Posterior cingulate gyrus (tissue), 11 donors: ENCODE data around the gene KITLG.
A peak's percentile ranks its signal among the peaks of the same experiment; 100 is the strongest.
"Not testable (repeated sequence)": the region's sequence is repeated elsewhere in the genome, so short reads cannot be mapped to it uniquely, and the experiment has no call there.

Source experiments
- DNase-seq, 10 donors: peaks; one replicate each; pipeline versions ENCODE4 v3.0.0 to v3.0.0-alpha.2; 2020 to 2021; ENCODE audit warnings: mixed read lengths in 3 of 10
- intact Hi-C: fragments of 100-400 bp; cut with DNase I; formaldehyde crosslinking; loops from one replicate; pipeline ENCODE4 v1.15.1; 2023

KITLG gene

DNA sequence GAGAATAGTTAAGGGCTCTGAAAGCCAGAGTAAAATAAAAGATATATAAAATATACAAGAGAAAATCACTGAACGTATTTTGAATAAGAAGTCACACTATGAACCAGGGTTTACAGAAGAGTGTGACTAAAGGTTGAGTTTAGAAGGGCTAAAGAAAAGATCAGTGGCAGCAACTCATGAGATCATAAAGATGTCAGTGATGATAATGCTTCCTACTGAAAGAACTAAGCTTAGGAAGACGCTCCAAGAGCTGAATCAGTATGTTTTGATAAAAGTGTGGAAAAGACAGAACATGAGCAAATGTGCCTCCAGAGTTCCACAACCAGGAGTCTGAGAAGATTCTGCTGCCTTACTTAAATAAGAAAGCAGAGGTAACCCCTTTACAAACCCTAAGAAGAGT lies 74.6 kb downstream of the KITLG start:
- intact Hi-C loops, result no loop called here

DNA sequence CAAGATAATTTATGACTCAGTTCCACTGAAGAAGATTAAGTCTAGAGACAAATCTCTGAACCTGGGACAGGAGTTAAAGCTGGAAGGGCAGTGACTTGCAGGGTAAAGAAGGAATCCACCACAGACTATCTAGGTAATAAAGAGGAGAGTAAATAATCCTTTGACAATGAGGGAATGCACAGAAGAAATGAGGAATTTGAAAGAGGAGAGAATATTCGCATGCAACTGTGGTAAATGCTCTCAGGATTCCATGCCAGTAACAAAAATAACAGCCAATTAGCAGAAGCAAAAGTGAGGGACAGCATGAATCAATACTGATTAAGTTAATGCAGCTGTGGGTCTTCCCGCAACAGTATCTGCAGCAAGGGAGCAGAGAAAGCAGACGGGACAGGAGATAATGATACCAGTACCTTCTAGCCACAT lies 77.0 kb downstream of the KITLG start:
- intact Hi-C loops, result no loop called here
- DNase-seq, result no peak

More for the DNA sequence above, 74.6 kb downstream of the KITLG start:
- no peak for DNase-seq

DNA sequence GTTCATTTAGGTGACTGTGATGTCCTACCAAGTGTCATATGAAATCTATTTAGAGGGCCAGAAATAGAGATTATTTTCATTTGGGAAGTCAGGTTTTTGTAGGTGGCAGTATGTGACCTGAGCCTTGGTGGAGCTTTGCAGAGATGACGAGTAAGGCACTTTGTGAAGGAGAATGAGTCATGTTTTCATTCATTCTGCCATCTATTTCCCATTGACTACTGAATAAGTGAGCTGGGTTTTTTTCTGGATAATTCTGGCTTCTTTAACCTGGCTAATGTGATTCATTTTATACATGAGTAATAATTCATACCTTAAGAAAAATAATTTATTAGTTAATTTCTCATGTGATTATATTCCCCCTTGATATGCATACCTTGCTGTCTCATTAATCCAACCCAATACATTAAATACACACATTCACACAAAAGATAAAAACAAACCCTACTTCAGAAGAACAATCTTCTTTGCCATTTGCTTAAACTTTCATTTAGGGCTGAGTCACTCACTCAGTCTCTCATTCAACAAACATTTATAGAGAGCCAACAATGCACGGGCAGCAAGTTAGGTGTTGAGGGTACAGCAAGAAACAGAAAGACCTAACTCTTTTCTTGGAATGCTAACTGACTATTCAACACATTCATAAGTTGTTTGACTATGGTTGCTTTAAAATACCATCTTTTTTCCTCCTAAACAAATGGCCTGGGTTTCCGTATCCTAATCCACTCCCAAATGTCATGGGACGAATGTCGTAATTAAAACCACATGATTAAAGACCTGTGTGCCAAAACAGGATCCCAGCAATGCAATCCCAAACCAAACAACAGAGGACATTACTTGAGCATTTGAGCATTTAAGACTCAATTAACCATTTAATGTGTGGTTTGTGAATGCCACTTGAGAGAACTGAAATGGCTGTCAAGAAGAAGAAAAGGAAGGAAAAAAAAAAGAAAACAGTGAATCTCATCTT lies 78.0 kb downstream of the KITLG start:
- no peak for DNase-seq
- intact Hi-C loops, result no loop called here

DNA sequence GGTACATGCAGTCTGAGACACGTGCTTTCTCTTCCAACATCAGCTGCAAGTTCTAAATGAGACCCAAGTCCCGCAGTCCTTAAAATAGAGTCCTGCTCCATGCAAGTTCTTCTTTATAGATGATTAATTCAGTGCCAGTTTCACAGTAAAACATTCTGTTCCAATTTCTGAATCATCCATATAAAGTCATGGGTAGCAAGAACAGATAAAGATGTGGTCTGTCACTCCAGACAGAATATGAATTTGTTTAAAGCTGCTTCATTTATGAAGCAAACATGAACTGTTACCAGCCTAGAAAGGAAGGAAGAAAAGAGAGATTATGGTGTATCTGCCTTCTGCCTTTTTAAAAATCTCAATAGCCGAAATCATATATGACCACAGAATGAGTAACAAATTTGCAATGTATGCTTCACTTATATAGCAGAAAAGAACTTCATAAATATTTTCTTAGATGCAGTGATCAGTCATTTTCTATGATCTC lies 83.3 kb downstream of the KITLG start:
- intact Hi-C loops, result no loop called here
- peak in 1 of 10 donors; percentile 9 for DNase-seq

DNA sequence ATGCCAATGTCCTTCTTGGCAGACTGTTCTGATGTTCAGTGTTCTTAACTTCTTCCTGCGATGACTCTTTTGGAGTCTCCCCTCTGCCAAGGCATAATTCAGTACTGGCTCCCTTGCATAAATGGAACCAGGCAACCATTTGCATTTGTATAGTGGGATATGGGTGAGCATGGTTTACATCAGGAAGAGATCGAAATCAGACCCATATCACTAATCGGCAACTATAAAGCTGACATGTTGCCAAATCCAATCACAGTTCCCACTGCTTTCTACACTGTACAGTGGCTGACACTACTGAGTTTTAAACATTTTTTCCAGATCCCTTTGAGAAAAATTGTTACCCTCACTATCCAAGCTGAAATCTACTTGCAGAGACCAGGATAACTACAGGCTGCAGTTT lies 83.8 kb downstream of the KITLG start:
- no peak for DNase-seq
- intact Hi-C loops, result no loop called here

DNA sequence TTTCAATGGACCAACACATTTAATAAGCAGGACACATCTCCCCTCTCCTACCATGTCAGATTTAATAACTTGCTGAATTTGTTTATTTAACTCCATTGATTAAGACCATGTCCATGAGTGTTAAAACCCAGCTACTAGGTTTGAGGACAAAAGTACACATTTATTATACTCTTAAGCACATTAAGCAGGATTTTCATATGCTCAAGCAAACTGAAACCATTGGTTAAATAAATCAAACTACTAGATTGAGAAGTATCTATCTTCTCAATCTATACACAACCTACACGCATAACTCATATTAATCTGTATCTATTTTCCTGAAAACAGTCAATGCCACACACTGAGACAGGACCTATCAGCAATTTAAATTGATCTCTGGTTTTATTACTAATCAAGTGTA lies 85.2 kb downstream of the KITLG start:
- intact Hi-C loops, result no loop called here
- DNase-seq, result no peak

DNA sequence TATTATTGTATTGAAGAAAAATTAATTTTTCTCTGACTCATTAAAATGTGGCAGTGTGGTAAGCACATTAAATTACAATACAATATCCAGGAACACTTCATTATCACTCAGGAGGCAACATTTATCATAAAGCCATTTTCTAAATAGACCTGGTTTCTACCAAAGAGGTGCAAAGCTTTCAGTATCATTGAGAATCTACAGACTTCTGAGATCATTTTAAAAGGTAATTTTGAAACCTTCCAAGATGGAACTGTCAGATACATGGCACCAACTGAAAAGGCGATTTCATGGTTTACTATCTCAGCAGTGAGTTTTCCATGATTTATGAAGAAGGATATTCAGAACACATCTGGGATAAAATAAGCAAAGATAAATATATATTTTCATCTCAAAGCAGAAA lies 85.8 kb downstream of the KITLG start:
- intact Hi-C loops, result no loop called here
- DNase-seq, result no peak

DNA sequence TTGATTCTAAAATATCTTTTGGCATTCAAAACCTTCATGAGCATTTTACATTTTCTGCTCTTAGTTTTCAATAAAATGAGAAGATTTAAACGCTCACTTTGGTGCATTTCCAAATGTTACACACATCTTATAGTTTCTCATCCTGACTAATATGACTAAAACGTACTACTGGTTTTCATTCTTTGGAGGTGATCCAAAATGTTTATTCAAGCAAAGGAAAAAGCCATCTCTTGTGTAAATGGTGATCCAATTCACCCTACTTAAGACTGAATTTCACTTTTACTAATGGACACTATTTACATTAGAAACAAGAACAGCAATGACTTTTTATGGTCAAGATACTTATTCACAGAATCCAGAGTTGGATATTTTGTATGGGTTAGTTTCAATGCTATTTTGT lies 86.6 kb downstream of the KITLG start:
- intact Hi-C loops, result no loop called here
- DNase-seq, result no peak

DNA sequence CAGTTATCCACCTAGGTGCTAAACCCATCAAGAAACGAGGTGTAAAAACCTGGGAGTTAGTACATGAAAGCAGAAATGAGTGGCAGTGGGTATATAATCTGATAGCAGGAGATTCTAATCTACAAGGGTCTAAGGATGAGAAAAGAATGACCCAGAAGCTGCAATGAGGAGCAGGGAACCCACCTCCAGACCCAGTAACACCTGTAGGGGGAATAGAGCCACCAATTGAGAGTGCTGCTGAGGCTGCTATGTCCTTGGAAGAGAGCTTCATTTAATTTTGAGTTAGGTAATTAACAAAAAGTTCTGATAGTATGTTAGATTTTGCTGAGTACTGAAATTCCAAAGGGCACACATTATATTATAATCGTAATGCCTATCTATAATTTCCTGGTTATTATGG lies 89.8 kb downstream of the KITLG start:
- intact Hi-C loops, result no loop called here
- no peak for DNase-seq

DNA sequence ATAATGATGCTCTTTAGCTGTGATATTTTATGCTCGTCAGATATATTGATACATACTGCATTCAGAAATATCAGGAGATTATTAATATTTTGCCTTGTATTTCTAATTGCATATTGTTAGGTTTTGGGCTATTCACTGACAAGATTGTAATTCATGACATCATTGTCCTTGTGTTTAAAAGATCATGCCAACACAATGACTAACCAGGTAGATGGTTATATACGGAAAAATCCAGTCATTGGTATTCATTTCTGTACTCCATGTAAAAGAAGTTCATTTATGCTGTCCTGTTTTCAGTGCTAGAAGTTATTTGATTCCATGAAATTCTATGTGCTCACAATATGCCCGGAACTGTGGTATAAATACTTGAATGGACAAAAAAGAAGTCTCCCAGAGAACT lies 107.5 kb downstream of the KITLG start:
- intact Hi-C loops, result no loop called here
- no peak for DNase-seq

DNA sequence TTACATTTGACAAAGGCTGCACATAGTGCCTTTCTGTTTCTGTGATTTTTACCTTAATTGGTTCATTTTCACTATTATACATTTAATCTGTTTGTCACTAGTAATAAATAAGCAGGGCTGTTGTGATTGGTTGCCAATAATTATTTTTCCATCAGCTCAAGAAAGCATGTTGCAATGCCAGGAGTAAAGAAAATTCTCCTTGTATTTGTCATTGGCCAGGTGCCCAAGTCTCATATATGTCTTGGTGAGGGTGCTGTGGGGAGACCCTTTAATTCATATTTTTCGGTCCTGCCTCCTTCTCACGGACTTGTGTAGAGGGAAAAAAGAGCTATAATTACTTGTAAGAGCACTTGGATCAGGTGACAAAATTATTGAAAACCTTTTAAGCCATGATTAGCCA lies 108.0 kb downstream of the KITLG start:
- intact Hi-C loops, result no loop called here
- DNase-seq, result no peak

DNA sequence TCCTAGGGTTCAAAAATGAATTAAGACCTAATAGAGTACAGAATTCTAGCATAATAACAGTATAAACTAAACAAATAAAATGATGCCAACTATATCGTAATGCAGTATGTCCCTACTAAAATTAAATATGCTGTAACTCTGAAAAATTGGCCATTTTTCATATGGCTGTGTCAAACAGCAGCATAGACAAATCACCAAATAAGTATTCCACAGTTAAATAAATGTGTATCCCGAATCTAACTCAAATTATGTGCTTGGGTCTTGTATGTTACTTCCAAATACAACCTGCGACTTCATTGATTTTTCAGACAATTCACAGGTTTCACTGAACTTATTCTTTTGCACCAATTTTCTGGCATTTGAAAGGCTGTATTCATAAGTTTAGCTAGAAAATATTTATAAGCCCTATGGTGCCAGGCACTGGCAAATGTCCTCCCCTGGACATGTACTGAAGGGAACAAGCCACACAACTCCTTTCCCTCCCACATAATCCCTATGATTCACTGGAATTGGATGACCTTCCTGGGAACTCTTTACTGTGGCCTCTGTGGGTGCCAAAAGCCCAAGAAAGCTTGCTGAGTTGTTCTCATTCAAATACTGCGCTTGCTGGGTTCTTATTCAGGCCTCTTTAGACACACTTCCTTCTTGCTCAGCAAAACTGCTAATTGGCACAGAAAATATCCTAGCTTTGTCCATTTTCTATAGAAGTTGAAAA lies 108.8 kb downstream of the KITLG start:
- no peak for DNase-seq
- intact Hi-C loops, result no loop called here

DNA sequence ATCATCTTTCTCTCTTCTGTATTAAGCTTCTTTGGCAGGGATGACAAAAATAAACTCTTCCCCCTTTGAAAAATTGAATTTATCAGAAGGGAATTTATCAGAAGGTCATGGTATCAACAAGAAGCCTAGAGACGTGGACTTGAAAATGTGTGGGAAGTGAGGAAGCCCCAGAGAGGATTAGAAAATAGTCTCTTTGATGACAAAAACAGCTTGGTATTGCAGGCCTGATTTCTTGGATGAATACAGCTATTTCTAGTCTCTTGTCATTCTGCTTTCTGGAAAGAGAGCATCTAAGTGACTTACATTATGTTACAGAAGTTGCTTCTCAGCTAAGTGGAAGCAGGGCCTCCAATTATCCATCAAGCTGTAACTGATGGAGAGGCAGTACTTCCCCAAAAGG lies 111.1 kb downstream of the KITLG start:
- intact Hi-C loops, result no loop called here
- DNase-seq, result no peak

DNA sequence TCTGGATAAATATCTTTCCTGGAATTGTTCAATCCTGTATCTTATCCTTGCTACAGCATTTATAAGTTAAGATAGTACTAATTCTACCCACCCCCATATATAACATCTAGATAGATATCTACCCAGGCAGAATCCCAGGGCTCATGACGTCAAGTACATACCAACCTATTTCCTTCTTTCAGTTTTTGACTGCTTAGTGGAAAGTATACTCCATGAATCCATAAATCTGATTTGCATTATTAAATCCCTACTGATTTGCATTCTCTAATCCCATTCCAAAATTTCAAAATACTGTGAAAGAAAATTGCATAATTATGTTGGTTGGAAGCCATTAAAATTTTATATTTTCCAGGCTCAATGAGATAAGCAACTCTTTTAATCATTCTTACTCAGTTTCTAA lies 111.7 kb downstream of the KITLG start:
- DNase-seq, result no peak
- intact Hi-C loops, result no loop called here

DNA sequence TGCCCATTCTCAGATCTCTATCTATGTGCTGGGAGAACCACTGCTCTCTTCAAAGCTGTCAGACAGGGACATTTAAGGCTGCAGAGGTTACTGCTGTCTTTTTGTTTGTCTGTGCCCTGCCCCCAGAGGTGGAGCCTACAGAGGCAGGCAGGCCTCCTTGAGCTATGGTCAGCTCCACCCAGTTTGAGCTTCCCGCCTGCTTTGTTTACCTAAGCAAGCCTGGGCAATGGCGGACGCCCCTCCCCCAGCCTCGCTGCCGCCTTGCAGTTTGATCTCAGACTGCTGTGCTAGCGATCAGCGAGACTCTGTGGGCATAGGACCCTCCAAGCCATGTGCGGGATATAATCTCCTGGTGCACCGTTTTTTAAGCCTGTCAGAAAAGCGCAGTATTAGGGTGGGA lies 113.6 kb downstream of the KITLG start:
- DNase-seq, intact Hi-C loops: not testable (repeated sequence)

DNA sequence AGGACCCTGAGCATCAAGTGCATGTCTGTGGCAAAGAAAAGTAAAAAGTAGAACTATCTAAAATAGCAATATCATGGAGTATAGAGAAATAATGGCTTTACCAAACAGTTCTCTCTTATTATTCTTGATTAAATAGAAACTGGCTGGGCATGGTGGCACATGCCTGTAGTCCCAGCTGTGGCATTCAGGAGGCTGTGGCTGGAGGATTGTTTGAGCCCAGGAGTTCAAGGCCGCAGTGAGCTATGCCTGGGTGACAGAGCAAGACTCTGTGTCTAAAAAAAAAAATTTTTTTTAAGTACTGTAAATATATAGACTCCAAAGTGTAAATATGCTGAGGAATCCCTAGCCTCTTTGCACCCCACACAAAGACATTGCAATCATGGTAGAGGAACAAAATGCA lies 121.9 kb downstream of the KITLG start:
- DNase-seq, result no peak
- intact Hi-C loops, result no loop called here

DNA sequence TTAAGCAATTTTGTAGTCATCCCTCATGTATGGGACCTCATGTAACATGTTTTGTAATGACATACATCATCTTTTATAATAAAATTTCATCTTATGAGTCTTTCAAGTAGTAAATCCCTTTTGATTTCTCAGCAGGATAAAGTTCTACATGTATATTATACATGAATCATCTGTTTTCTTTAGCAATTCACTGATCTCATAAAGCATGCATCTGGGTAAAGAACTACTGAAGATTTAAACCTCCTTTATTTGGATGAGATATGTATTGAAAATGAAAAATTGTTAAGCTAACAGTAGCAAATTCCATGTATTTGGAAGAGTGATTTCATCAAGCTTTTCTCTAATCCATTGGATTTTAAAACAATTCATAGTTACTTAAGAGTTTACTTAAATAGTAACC lies 126.9 kb downstream of the KITLG start:
- no peak for DNase-seq
- intact Hi-C loops, result no loop called here

DNA sequence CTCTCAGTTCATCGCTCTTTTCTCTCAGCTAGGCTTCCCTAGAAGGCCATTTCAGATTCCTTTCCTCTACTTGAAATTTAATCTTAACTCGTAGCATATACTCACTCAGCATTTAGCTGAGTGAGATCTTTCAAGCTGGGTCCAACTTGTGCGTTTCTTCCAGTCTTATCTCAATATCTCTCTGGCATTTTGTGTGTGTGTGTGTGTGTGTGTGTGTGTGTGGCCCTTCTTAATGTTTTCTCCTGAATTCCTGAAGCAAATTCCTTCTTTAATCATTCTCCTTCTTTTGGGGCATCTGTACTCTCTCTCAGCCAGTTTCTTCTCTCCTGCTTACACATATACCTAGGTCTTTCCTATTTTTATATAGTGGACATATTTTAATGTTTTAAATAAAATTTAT lies 129.1 kb downstream of the KITLG start:
- no peak for DNase-seq
- intact Hi-C loops, result no loop called here

DNA sequence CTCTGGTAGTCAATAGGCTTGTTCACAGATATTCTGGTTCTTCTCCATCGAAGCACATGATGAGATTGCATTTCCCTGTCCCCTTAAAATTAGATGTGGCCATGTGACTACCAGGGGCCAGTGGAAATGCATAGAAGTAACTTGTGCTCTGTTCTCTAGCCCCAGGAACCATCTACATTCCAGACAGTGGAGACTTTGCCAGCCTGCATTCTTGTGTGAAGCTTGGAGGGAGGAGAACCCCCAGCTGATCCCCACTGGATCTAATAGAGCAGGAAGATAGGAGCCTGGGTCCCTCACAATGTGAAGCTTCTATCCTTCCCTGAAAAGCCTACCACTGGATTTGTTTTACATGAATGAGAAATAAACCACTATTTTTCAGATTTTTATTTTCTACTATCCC lies 130.1 kb downstream of the KITLG start:
- intact Hi-C loops, result no loop called here
- no peak for DNase-seq

DNA sequence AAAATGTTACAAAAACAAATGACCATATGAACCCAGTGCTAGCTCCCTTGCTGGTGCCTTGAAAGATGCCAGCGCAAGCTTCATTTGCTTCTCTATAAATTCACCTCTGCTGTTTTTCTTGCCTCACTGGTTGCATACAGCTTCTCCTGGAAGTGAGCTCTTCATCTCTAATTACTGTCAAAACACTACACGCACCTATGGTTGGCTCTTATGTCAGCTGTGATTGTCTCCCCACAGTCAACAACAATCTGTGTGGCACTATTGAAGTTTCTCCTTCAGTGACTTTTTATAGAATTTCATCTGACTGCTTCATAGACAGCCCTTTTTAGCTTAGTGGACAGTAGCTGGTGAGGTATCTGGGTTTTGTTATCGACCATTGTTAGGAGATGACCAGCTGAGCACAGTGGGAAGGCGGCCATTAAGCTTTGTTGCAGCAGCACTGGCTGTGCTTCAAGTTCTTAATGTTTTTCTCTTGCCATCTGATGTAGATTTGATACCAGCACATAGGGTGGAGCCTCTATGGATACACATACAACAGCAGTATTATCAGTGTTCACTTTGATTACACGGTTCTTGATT lies 131.8 kb downstream of the KITLG start:
- DNase-seq, result no peak
- intact Hi-C loops, result no loop called here

DNA sequence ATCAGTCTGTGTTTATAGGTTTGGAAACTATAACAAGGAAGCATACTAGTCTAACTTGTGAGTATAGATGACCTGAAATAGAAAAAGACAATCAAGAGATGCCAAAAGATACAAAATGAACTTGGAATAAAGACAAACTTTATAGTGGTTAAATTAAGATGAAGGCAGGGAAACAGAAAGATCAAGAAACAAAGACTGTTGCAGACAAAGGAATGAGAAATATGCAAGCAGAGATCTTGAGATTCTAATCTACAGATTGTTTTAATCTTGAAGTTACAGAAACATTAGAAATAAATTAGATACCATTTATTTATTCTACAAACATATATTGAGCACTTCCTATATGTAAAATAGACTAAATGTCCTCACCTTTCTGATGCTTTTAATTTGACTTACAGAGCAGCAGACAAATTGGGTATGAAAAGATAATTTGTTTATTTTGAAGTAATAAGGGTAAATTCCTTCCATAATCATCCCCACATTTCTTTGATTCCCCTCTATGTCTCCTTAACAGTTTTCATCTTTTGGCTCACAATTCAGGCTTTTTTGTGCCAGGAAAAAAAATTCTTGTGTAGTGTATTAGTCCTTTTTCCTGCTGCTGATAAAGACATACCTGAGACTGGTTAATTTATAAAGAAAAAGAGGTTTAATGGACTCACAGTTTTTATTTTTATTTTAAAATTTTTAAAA lies 134.4 kb downstream of the KITLG start:
- intact Hi-C loops, result no loop called here
- no peak for DNase-seq
